Neural crest cell (in vitro differentiated cells): ENCODE measurements around the gene EEF1AKMT4. TPM values are rescaled to one million over a fixed set of nuclear protein-coding genes. Genes with fewer than 3 reads are reported as not detected.
A peak's percentile ranks its signal among the peaks of the same experiment; 100 is the strongest.

ENCODE experiments used
- DNase-seq: peaks from one replicate; pipeline ENCODE4 v3.0.0; 2021; ENCODE audit warnings: low read depth, mixed read lengths, low spot score
- H3K27ac Mint-ChIP-seq: one replicate; pipeline ENCODE4 v1.8.0; 2021; ENCODE audit warnings: mild to moderate bottlenecking, mixed read lengths; ENCODE audit not compliant: unreplicated experiment
- H3K27me3 Mint-ChIP-seq: 2 replicates; pipeline ENCODE4 v1.8.0; 2021; ENCODE audit warnings: low read depth, mild to moderate bottlenecking, mixed read lengths
- H3K36me3 Mint-ChIP-seq: 2 replicates; pipeline ENCODE4 v1.8.0; 2021; ENCODE audit warnings: low read depth, mild to moderate bottlenecking, mixed read lengths
- H3K4me1 Mint-ChIP-seq: 2 replicates; pipeline ENCODE4 v1.8.0; 2021; ENCODE audit warnings: mixed read lengths
- H3K4me3 Mint-ChIP-seq: one replicate; pipeline ENCODE4 v1.8.0; 2021; ENCODE audit warnings: mild to moderate bottlenecking, mixed read lengths
- H3K9me3 Mint-ChIP-seq: 2 replicates; pipeline ENCODE4 v1.8.0; 2021; ENCODE audit warnings: mixed read lengths
- CTCF ChIP-seq: fragments of 200-600 bp; sonication (generic); conservative IDR thresholded peaks from 2 replicates; pipeline ENCODE4 v1.5.0; 2021; ENCODE audit warnings: antibody characterized with exemption, mild to moderate bottlenecking
- total RNA-seq: library from RNA; stranded (reverse); gene quantifications from 2 replicates; pipeline ENCODE4 v1.2.1, GENCODE V29; 2021

The EEF1AKMT4 gene
- total RNA-seq, 1 donor from 2014 or later = 3.4 TPM

- no peaks in the 10 kb centered on the region for H3K36me3 Mint-ChIP-seq
- H3K9me3 Mint-ChIP-seq = no peaks in the 10 kb centered on the region
- no peak for DNase-seq
- H3K4me3 Mint-ChIP-seq = peak overlapping the region; percentile 82
- peaks cover 71% of the 10 kb centered on the region for H3K27me3 Mint-ChIP-seq
- H3K27ac Mint-ChIP-seq = no peak overlapping the region
- TF ChIP-seq CTCF = no peak
- peaks cover 18% of the 10 kb centered on the region for H3K4me1 Mint-ChIP-seq
Measured at GRCh38 chr3:184258926-184259325, 9.5 kb downstream of the EEF1AKMT4 start.

- Mint-ChIP-seq H3K4me1 (peaks cover 18% of the 10 kb centered on the region), H3K27me3 (peaks cover 74% of the 10 kb centered on the region), H3K4me3 (peak overlapping the region; percentile 82)
Measured at GRCh38 chr3:184259396-184259877, 10.0 kb downstream of the EEF1AKMT4 start.

GRCh38 chr3:184259878-184260723 is 10.6 kb downstream of the EEF1AKMT4 start:
- DNase-seq = peak; percentile 45
- no peaks in the 10 kb centered on the region for H3K36me3 Mint-ChIP-seq
- H3K4me1 Mint-ChIP-seq = peaks cover 18% of the 10 kb centered on the region
- H3K4me3 Mint-ChIP-seq = peak overlapping the region; percentile 90
- no peak for TF ChIP-seq CTCF
- peak overlapping the region; percentile 19 for H3K27ac Mint-ChIP-seq
- no peaks in the 10 kb centered on the region for H3K9me3 Mint-ChIP-seq
- H3K27me3 Mint-ChIP-seq = peaks cover 77% of the 10 kb centered on the region

More at GRCh38 chr3:184259396-184259877, 10.0 kb downstream of the EEF1AKMT4 start:
- DNase-seq = no peak
- Mint-ChIP-seq H3K27ac (no peak overlapping the region), H3K9me3 (no peaks in the 10 kb centered on the region), H3K36me3 (no peaks in the 10 kb centered on the region)
- TF ChIP-seq CTCF = no peak

GRCh38 chr3:184260724-184261269 is 11.3 kb downstream of the EEF1AKMT4 start:
- no peak overlapping the region for H3K27ac Mint-ChIP-seq

More at GRCh38 chr3:184260724-184261269, 11.3 kb downstream of the EEF1AKMT4 start:
- DNase-seq = no peak
- H3K4me3 Mint-ChIP-seq = peak overlapping the region; percentile 90
- peaks cover 18% of the 10 kb centered on the region for H3K4me1 Mint-ChIP-seq
- TF ChIP-seq CTCF = no peak
- no peaks in the 10 kb centered on the region for H3K36me3 Mint-ChIP-seq
- H3K9me3 Mint-ChIP-seq = no peaks in the 10 kb centered on the region
- H3K27me3 Mint-ChIP-seq = peaks cover 77% of the 10 kb centered on the region
